Vein endothelial cell (primary cell): ENCODE data around the gene REEP1. TPM values are rescaled to one million over a fixed set of nuclear protein-coding genes. Genes with fewer than 3 reads are reported as not detected.

Experiments used
- small RNA-seq: library from RNA; depleted of rRNA; stranded (forward); fragments of <200 nt; gene quantifications from one replicate; pipeline ENCODE3, GENCODE V24; 2012
- total RNA-seq: library from RNA; depleted of rRNA; stranded (reverse); fragments of >200 nt; gene quantifications from 2 replicates; pipeline ENCODE4 v1.2.3, GENCODE V29; 2012

The REEP1 gene
- 0.98 and 1.6 TPM in 2 replicates for total RNA-seq

GRCh38 chr2:86337244-86337835, at the start of gene REEP1:
Gene REEP1 (minus strand): TSS chr2:86337626. CDS start chr2:86337510, 116 bp downstream.

GRCh38 chr2:86195055-86195807, 142.2 kb downstream of the REEP1 start, which contains the start of gene IMMT:
Gene IMMT (minus strand): TSS chr2:86195462. CDS start chr2:86195382, 80 bp downstream.

Small RNA genes lying within 50 kb of the gene (small RNA-seq; reads per million reads assigned to genes)
- gene MIR4779 (0.90 reads per million, percentile 55 among the genes with 10 or more reads in this experiment), gene RF00096 (not detected), gene RF00413 (0.08 reads per million)

Other genes starting within 250 kb of the REEP1 start
- gene POLR1A, start 231.7 kb downstream of the REEP1 start, total RNA-seq = 33.0 and 59.2 TPM in 2 replicates
- 62.4 and 65.5 TPM in 2 replicates for gene PTCD3, start 231.4 kb downstream of the REEP1 start, total RNA-seq
- 83.9 and 89.7 TPM in 2 replicates for gene IMMT, start 142.2 kb downstream of the REEP1 start, total RNA-seq
- 49.3 and 50.7 TPM in 2 replicates for gene MRPL35, start 138.2 kb downstream of the REEP1 start, total RNA-seq
- 27.1 and 31.0 TPM in 2 replicates for gene KDM3A, start 103.7 kb upstream of the REEP1 start, total RNA-seq
- 57.8 and 70.0 TPM in 2 replicates for gene CHMP3, start 225.8 kb upstream of the REEP1 start, total RNA-seq